Ascending aorta (tissue), 2 donors: Measurements from ENCODE around the gene HPCAL4. TPM values are rescaled to one million over a fixed set of nuclear protein-coding genes. Genes with fewer than 3 reads are reported as not detected.

ENCODE experiments used
- DNase-seq, 2 donors: peaks; one replicate each; pipeline ENCODE4 v3.0.0-alpha.2; 2019; ENCODE audit warnings: low spot score in 2 of 2
- H3K27ac ChIP-seq, 2 donors: fragments of 200-600 bp; sonication (generic); one replicate each; pipeline ENCODE4 v1.5.1; 2016 to 2017; ENCODE audit warnings: mild to moderate bottlenecking in 1 of 2
- H3K27me3 ChIP-seq: fragments of 200-600 bp; sonication (generic); one replicate; pipeline ENCODE4 v1.5.1; 2017
- H3K36me3 ChIP-seq, 2 donors: fragments of 200-600 bp; sonication (generic); one replicate each; pipeline ENCODE4 v1.5.1; 2016
- H3K4me1 ChIP-seq, 2 donors: fragments of 200-600 bp; sonication (generic); one replicate each; pipeline ENCODE4 v1.5.1; 2016 to 2017; ENCODE audit warnings: mild to moderate bottlenecking in 1 of 2
- H3K4me3 ChIP-seq, 2 donors: fragments of 200-600 bp; sonication (generic); one replicate each; pipeline ENCODE4 v1.5.1; 2016 to 2017; ENCODE audit warnings: mild to moderate bottlenecking in 1 of 2
- H3K9me3 ChIP-seq, 2 donors: fragments of 200-600 bp; sonication (generic); one replicate each; pipeline ENCODE4 v1.5.1; 2016
- CTCF ChIP-seq, 3 experiments: fragments of 200-600 bp in 2 of 3; fragments of 450-650 bp in 1 of 3; sonication (generic) in 2 of 3; IDR thresholded peaks; one replicate each; pipeline ENCODE4 v1.5.1; 2016 to 2019; ENCODE audit warnings: antibody characterized with exemption in 3 of 3, mild to moderate bottlenecking in 1 of 3, moderate library complexity in 1 of 3
- intact Hi-C: fragments of 100-400 bp; cut with DNase I; formaldehyde crosslinking; loops from one replicate; pipeline ENCODE4 v1.15.1; 2023
- total RNA-seq: library from RNA; depleted of rRNA; stranded (reverse); fragments of >200 nt; gene quantifications from one replicate; pipeline ENCODE4 v1.1.0, GENCODE V29; 2016

Gene HPCAL4
- total RNA-seq, 1 donor from 2014 or later, result not detected

- TF ChIP-seq CTCF (IDR thresholded peaks at IDR 0.05), result no peak
- DNase-seq, result no peak
- Histone ChIP-seq H3K36me3 (no peaks in the 10 kb centered on the region), H3K27ac (no peak overlapping the region), H3K9me3 (no peaks in the 10 kb centered on the region), H3K27me3 (no peaks in the 10 kb centered on the region), H3K4me3 (no peak overlapping the region), H3K4me1 (no peaks in the 10 kb centered on the region)
- intact Hi-C loops, result no loop called here
These were observed 7.5 kb downstream of the HPCAL4 start for GRCh38 chr1:39683591-39684312.

GRCh38 chr1:39681999-39682398 lies 9.2 kb downstream of the HPCAL4 start:
- no peak for TF ChIP-seq CTCF (IDR thresholded peaks at IDR 0.05)
- Histone ChIP-seq H3K4me3 (no peak overlapping the region), H3K27me3 (no peaks in the 10 kb centered on the region), H3K9me3 (no peaks in the 10 kb centered on the region), H3K27ac (no peak overlapping the region), H3K4me1 (no peaks in the 10 kb centered on the region), H3K36me3 (no peaks in the 10 kb centered on the region)
- intact Hi-C loops, result no loop called here
- DNase-seq, result no peak

GRCh38 chr1:39681294-39681693 lies 9.9 kb downstream of the HPCAL4 start:
- DNase-seq, result no peak
- intact Hi-C loops, result no loop called here
- Histone ChIP-seq H3K27me3 (no peaks in the 10 kb centered on the region), H3K27ac (no peak overlapping the region), H3K4me3 (no peak overlapping the region), H3K36me3 (no peaks in the 10 kb centered on the region), H3K4me1 (no peaks in the 10 kb centered on the region), H3K9me3 (no peaks in the 10 kb centered on the region)
- no peak for TF ChIP-seq CTCF (IDR thresholded peaks at IDR 0.05)

GRCh38 chr1:39680751-39681150 lies 10.5 kb downstream of the HPCAL4 start:
- H3K4me1 ChIP-seq, result no peaks in the 10 kb centered on the region
- H3K27ac ChIP-seq, result no peak overlapping the region
- no peak for TF ChIP-seq CTCF (IDR thresholded peaks at IDR 0.05)
- H3K36me3 ChIP-seq, result no peaks in the 10 kb centered on the region
- no peak overlapping the region for H3K4me3 ChIP-seq
- H3K27me3 ChIP-seq, result no peaks in the 10 kb centered on the region
- no peak for DNase-seq
- no peaks in the 10 kb centered on the region for H3K9me3 ChIP-seq
- intact Hi-C loops, result no loop called here

- H3K27ac ChIP-seq, result no peak overlapping the region
- H3K4me1 ChIP-seq, result no peaks in the 10 kb centered on the region
- intact Hi-C loops, result no loop called here
- no peaks in the 10 kb centered on the region for H3K9me3 ChIP-seq
- no peaks in the 10 kb centered on the region for H3K36me3 ChIP-seq
- DNase-seq, result no peak
- H3K4me3 ChIP-seq, result no peak overlapping the region
- TF ChIP-seq CTCF (IDR thresholded peaks at IDR 0.05), result no peak
- no peaks in the 10 kb centered on the region for H3K27me3 ChIP-seq
These were observed 11.4 kb downstream of the HPCAL4 start for GRCh38 chr1:39679821-39680220.

GRCh38 chr1:39678889-39679288 lies 12.3 kb downstream of the HPCAL4 start:
- DNase-seq, result no peak
- Histone ChIP-seq H3K27me3 (no peaks in the 10 kb centered on the region), H3K4me3 (no peak overlapping the region), H3K36me3 (no peaks in the 10 kb centered on the region), H3K27ac (no peak overlapping the region), H3K4me1 (no peaks in the 10 kb centered on the region), H3K9me3 (no peaks in the 10 kb centered on the region)
- intact Hi-C loops, result no loop called here
- TF ChIP-seq CTCF (IDR thresholded peaks at IDR 0.05), result no peak
